Smooth muscle cell of the pulmonary artery (primary cell): ENCODE measurements around the gene HNRNPL. TPM values are rescaled to one million over a fixed set of nuclear protein-coding genes. Genes with fewer than 3 reads are reported as not detected.

Experiments
- total RNA-seq: library from RNA; depleted of rRNA; stranded (reverse); fragments of >200 nt; gene quantifications from 2 replicates; pipeline ENCODE4 v1.2.3, GENCODE V29; 2014

HNRNPL gene
- 144 and 174 TPM in 2 replicates for total RNA-seq

GRCh38 chr19:38849860-38850435, at the start of gene HNRNPL:
HNRNPL (minus strand) TSS chr19:38849986; CDS start chr19:38849966, 20 bp downstream.

GRCh38 chr19:38877781-38878574, 28.2 kb upstream of the HNRNPL start, which contains the start of gene RINL:
RINL (minus strand) TSS chr19:38878275; CDS start chr19:38876742, 1,533 bp downstream.

DNA sequence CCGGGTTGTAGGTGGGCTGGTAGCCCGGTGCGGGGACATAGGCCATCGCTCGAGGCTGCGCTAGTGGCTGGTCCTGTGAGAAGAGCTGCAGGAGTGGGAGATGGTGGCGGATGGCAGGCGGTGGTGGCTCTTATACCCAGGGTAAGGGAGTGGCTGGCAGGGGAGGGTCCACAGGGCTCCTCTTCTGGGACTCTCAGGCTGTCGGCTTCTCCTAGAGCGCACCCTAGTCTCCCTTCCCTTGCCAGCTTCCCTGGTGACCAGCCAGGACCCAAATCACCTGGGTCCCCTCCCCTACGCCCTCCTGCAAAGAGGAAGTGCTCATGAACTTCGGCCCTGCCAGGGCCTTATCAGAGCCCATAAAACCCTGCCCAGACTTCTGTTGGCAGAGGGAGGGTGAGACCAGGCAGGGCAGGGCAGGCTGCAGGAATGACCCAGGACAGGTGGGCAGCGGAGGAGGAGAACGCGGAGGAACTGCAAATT, 36.9 kb downstream of the HNRNPL start, which contains the start of gene LGALS4:
Gene LGALS4 (minus strand): TSS at position 105 of the 480 bp plus-strand sequence. CDS start 59 bp downstream, at position 46.

DNA sequence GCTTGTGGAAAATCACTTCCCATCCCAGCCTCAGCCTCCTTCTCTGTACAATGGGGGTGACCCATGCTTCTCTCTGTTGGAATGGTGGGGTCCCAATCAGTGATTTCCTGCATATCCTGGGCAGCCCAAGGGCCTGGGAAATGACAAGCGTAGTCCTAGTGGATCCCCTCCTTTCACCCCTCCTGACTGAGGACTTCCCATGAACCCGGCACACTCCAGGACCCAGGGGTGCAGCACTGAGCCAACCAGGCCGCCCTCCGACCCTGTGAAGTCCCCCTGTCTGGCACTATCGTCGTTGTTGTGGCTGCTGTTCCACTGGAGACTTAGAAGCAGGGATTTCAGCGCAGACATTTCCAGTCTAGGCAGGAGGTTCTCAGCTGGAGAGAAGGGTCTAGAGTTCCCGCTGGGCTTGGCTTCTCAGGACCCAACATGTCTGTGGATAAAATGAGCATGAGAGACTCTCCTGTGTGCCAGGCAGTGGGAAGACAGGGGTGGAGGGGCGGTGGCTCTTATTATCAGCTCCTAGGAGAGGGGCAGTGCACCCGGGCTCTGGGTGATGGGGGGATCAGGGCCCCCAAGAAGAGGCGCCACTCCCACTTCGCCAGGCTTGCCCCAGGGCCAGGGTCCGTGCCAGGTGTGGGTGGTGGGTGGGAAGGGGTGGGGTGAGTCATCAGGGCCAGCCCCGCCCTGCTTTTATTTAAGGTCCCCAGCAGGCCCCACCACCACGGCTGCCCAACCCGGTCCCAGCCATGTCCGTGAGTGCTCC, 61.1 kb downstream of the HNRNPL start, which contains the start of gene LGALS7B:
Gene LGALS7B (plus strand): TSS at position 723 of the 766 bp plus-strand sequence. CDS start 27 bp downstream, at position 750.

Other genes starting within 250 kb of the HNRNPL start
- 0.07 and 0.46 TPM in 2 replicates for gene MAP4K1, start 232.0 kb downstream of the HNRNPL start, total RNA-seq
- gene EIF3K, start 230.8 kb downstream of the HNRNPL start, total RNA-seq, result 202 and 241 TPM in 2 replicates
- gene ACTN4, start 202.3 kb downstream of the HNRNPL start, total RNA-seq, result 515 and 707 TPM in 2 replicates
- gene CAPN12, start 105.5 kb downstream of the HNRNPL start, total RNA-seq, result 0.13 TPM in 1 of 2 replicates, not detected in the other
- not detected in 2 replicates for gene LGALS7, start 76.5 kb downstream of the HNRNPL start, total RNA-seq
- not detected in 2 replicates for gene LGALS7B, start 60.8 kb downstream of the HNRNPL start, total RNA-seq
- not detected in 2 replicates for gene LGALS4, start 37.0 kb downstream of the HNRNPL start, total RNA-seq
- gene ECH1, start 18.2 kb downstream of the HNRNPL start, total RNA-seq, result 30.0 and 37.6 TPM in 2 replicates
- gene RINL, start 28.3 kb upstream of the HNRNPL start, total RNA-seq, result 1.6 and 2.6 TPM in 2 replicates
- 47.3 and 50.2 TPM in 2 replicates for gene SIRT2, start 49.6 kb upstream of the HNRNPL start, total RNA-seq
- gene NFKBIB, start 50.0 kb upstream of the HNRNPL start, total RNA-seq, result 11.2 and 15.3 TPM in 2 replicates
- gene CCER2, start 62.2 kb upstream of the HNRNPL start, total RNA-seq, result not detected in 2 replicates
- gene SARS2, start 80.8 kb upstream of the HNRNPL start, total RNA-seq, result 10.5 and 22.1 TPM in 2 replicates
- 20.7 and 27.4 TPM in 2 replicates for gene MRPS12, start 81.0 kb upstream of the HNRNPL start, total RNA-seq
- gene FBXO17, start 125.8 kb upstream of the HNRNPL start, total RNA-seq, result 27.2 and 43.7 TPM in 2 replicates
- 2.9 and 5.4 TPM in 2 replicates for gene FBXO27, start 182.6 kb upstream of the HNRNPL start, total RNA-seq
- 0.13 and 11.4 TPM in 2 replicates for gene ACP7, start 234.4 kb upstream of the HNRNPL start, total RNA-seq